ENCODE measurements around the gene FGF14.

The FGF14 gene

DNA sequence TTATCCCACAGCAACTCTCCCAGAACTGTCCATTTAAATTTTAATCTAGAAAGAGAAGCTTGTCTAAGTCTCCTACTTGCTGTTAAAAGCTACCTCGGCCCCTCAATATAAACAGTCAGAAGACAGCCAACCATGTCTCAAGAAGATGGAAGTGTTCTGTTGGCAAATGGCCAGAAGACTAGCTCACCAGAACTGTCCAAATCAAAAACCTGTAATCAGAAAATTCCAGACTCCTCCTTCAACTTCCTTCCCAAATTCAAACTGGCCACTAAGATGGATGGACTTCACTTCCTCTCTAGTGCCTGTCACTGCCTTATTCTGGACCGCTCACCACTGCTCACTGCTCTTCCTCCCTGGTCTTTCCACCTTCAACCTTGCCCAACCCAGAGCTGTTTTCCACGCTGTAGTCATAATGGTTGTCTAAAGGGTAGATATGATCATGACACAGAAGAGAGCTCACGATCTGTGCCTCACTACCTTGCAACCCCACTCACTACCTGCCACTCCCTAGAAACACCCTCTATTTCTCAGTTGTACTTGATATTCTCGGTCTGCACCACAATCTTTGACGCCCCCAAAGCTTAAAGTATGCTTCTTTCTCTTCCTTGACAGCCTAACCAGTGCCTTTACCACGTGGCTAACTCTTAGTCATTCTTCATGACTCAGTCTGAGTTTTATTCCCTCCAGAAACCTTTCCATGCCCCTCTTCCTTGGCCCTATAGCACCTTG is 9.2 kb downstream of the FGF14 start:
- TF ChIP-seq, protein P1, sequence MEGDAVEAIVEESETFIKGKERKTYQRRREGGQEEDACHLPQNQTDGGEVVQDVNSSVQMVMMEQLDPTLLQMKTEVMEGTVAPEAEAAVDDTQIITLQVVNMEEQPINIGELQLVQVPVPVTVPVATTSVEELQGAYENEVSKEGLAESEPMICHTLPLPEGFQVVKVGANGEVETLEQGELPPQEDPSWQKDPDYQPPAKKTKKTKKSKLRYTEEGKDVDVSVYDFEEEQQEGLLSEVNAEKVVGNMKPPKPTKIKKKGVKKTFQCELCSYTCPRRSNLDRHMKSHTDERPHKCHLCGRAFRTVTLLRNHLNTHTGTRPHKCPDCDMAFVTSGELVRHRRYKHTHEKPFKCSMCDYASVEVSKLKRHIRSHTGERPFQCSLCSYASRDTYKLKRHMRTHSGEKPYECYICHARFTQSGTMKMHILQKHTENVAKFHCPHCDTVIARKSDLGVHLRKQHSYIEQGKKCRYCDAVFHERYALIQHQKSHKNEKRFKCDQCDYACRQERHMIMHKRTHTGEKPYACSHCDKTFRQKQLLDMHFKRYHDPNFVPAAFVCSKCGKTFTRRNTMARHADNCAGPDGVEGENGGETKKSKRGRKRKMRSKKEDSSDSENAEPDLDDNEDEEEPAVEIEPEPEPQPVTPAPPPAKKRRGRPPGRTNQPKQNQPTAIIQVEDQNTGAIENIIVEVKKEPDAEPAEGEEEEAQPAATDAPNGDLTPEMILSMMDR (conservative IDR thresholded peaks at IDR 0.05; ENCODE audit: low read length) = no peak
- DNase-seq (ENCODE audit: low read depth) = no peak

DNA sequence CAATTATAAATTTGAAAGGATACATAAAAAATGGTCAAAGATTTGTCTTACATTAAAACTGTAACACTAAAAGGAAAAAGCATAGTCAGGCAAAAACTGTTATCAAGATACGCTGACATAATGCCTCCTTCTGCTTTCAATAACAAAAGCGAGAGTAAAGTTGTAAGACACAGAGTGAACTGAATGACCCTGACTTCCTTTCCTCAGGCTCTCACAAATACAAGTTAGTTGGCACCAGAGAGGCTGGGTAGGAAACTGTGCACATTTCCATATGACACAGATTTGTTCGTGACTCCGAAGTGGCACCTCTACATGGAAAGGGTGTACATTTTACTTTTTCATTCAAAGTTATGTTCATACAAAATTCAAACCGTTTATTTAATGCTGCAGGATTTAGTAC is 15.4 kb downstream of the FGF14 start:
- DNase-seq (ENCODE audit: low read depth) = no peak
- TF ChIP-seq, protein P1 (conservative IDR thresholded peaks at IDR 0.05; ENCODE audit: low read length) = no peak
- no peak overlapping the region for H3K4me3 ChIP-seq (ENCODE audit: low read length)

More for the DNA sequence above, 9.2 kb downstream of the FGF14 start:
- no peak overlapping the region for H3K4me3 ChIP-seq (ENCODE audit: low read length)

DNA sequence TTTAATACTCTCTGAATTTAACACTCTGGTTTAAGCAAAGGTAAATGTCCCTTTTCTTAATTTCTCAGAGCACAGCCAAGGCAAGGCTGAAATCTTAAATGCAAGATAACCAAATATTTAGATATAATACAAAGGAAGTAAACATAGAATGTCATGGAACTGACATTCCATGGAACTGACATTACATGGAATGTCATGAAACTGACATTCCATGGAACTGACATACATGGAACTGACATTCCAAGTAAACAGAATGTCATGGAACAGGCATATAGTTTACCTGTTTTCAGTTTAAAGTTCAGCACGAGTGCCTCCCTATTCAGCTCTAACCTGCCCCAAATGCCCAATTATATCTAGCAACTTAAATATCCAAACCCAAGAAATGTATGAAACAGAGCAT is 21.8 kb downstream of the FGF14 start:
- H3K4me3 ChIP-seq (ENCODE audit: low read length) = no peak overlapping the region
- DNase-seq (ENCODE audit: low read depth) = no peak
- TF ChIP-seq, protein P1 (conservative IDR thresholded peaks at IDR 0.05; ENCODE audit: low read length) = no peak

DNA sequence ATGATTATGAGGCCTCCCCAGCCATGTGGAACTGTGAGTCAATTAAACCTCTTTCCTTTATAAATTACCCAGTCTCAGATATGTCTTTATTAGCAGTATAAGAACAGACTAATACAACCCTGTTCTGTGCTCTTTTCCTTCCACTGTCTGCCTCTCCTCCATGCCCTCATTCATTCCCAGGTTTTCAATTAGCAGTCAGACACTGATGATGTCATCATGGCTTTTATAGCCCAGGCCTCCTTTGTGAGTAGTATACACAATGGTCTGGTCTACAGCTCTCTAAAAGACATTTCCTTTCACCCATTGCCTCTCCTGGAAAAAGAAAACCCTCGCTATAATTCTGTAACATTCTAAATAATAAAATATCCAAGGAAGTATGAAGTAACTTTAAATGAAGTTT is 25.5 kb downstream of the FGF14 start:
- no peak overlapping the region for H3K4me3 ChIP-seq (ENCODE audit: low read length)
- TF ChIP-seq, protein P1 (conservative IDR thresholded peaks at IDR 0.05; ENCODE audit: low read length) = no peak
- no peak for DNase-seq (ENCODE audit: low read depth)

DNA sequence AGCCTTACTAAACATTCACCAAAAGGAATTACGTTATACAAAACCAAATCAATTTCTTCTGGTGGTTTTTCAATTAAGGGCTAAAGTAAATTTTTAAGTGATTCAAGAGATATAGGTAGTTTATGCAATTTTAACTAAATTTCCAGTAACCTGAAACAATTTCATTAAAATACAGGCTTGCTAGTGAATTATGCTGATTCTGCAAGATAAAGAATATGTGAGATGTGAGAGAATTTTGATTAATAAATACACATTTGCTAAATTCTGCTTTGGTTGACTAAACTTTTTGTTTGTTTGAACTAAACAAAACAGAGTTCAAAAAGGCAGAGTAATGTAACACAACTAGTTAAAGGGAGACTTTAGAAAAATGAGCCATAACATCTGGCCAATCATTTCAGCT is 27.1 kb downstream of the FGF14 start:
- H3K4me3 ChIP-seq (ENCODE audit: low read length) = no peak overlapping the region
- TF ChIP-seq, protein P1 (conservative IDR thresholded peaks at IDR 0.05; ENCODE audit: low read length) = no peak
- DNase-seq (ENCODE audit: low read depth) = no peak

DNA sequence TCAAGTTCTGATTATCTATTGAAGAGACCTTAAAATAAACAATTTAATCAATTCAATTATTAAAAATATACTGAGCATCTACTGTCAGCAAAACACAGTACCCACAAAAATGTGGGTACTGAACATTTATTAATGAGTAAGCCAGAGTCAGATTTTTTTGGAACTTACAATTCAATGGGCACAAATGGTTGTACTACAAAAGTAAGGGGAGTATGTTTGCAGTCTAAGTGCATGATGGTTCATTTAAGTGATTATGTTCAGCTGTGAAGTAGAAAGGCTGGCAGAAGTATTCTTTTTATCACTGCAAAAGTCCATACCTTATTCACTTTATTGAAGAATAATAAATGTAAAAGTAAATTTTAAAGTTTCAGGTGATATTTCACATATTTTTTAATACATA is 27.6 kb downstream of the FGF14 start:
- DNase-seq (ENCODE audit: low read depth) = no peak
- TF ChIP-seq, protein P1 (conservative IDR thresholded peaks at IDR 0.05; ENCODE audit: low read length) = no peak
- H3K4me3 ChIP-seq (ENCODE audit: low read length) = no peak overlapping the region

DNA sequence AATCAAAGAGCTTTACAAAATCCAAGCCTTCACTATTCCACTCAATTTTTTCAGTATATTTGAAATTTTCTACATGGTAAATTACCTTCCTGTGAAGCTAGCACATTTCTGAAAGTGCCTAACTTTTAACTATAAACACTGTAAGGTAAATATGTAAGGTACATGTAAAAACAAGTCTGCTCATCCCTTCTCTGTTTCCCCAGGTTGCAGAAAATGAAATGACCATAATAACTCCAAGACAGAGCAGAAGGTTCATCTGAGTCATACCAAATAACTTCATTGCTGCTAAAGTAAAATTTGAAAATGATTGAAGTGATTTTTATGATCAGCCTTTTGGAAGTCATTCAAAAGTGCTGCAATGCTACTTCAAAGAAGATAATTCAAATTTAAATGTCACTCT is 28.6 kb downstream of the FGF14 start:
- TF ChIP-seq, protein P1 (conservative IDR thresholded peaks at IDR 0.05; ENCODE audit: low read length) = no peak
- H3K4me3 ChIP-seq (ENCODE audit: low read length) = no peak overlapping the region
- DNase-seq (ENCODE audit: low read depth) = no peak
